Cortex of kidney (tissue), 1 donor: ENCODE results near the gene WRAP53.

Source experiments
- DNase-seq: peaks from one replicate; lab custom pipeline; 2025; lab: John Stamatoyannopoulos, UW

Gene WRAP53

DNA sequence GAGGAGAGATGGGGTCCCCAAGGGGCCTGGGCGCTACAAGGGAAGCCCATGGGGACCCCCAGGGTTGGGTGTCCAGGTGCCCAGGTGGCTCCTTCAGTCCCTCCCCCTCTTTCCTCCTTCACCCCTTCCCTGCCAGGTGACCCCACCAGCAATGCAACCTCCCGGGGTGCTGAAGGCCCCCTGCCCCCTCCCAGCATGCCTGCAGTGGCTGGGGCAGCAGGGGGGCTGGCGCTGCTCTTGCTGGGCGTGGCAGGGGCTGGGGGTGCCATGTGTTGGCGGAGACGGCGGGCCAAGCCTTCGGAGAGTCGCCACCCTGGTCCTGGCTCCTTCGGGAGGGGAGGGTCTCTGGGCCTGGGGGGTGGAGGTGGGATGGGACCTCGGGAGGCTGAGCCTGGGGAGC lies 20.8 kb downstream of the WRAP53 start:
- no peak for DNase-seq

DNA sequence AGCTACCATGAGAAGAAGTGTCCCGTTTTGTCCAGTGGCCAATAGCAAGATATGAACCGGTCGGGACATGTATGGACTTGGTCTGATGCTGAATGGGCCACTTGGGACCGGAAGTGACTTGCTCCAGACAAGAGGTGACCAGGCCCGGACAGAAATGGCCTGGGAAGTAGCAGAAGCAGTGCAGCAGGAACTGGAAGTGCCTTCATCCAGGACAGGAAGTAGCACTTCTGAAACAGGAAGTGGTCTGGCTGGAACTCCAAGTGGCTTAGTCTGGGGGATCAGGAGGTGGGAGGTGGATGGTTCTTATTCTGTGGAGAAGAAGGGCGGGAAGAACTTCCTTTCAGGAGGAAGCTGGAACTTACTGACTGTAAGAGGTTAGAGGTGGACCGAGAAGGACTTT lies 22.0 kb downstream of the WRAP53 start:
- DNase-seq = no peak

DNA sequence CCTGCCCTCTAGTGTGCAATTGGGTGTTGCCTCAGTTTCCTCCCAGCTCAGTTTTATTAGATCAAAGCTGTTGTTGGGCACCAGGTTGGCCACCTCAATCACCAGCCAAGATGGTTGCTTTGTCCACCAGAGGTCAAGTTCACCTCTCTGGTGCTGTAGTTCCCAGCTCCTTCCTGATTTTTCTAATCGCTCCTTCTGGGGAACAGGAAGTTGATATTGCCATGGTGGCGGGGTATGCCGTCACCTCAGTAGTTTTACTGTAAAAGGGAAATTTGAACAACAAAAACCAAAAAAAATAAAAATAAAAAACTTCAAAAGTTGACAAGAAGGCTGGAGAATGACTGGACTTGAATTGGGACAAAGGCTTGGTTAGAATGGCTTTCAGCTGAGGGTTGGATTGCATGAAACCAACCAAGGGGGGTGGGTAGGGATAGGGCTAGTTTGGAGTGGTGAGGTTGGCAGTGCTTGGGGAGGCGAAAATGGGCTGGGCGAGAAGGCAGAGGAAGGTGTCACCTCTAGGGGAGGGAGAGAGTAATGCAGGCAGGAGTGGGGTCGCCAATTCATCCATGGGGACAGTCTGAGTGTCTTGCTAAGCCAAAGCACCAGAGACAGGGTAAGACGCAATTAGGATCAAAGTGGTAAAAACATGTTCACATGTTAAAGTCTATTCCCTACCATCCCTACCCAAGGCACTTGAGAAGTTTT lies 22.9 kb downstream of the WRAP53 start:
- no peak for DNase-seq

DNA sequence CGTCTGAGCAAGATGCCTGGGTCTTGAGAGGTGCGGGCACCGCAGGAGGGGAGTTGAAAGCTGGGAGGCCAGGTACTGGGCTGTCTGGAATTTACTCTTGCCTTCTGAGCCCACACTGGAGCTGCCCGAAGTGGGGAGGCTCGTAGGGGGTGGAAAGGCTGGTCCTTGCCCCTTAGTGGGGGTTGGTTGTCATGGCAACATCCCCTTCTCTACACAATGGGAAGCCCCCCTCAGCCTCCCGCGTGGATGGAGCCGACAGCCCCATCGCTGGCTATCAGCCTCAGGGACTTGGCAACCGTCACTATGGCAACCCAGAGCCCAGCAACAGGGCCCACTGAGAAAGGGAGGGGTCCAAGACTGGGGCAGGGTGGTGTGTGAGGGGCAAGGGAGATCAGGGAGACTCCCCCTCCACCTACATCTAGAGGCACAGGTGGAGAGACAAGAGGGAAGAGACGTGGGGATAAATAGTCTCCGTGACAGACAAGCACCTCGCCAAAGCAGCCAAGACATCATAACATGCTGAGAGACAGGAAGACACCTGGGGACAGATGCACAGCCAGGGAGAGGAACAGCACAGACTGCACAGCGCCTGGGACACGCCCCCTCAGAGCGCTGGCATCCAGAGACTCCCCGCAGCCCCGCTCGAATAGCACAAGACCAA lies 24.0 kb downstream of the WRAP53 start:
- DNase-seq = no peak

DNA sequence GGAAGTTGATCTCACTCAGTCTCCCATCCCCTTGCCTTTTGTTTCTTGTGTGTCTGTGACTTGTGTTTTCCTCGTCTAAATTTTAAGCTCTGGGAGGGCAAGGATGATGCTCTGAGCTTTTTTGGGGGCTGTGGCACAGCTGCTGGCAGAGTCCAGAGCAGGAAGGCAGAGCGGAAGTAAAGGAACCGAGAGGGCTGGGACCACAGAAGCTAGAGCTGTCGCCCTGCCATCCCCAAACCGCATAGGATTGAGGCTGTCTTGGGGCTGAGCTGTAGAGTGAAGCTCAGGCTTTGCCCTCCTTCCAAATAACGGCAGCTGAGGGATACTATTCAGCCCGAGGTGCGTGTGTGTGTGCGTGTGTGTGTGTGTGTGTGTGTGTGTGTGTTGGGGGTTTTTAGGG lies 25.5 kb downstream of the WRAP53 start:
- DNase-seq = no peak

DNA sequence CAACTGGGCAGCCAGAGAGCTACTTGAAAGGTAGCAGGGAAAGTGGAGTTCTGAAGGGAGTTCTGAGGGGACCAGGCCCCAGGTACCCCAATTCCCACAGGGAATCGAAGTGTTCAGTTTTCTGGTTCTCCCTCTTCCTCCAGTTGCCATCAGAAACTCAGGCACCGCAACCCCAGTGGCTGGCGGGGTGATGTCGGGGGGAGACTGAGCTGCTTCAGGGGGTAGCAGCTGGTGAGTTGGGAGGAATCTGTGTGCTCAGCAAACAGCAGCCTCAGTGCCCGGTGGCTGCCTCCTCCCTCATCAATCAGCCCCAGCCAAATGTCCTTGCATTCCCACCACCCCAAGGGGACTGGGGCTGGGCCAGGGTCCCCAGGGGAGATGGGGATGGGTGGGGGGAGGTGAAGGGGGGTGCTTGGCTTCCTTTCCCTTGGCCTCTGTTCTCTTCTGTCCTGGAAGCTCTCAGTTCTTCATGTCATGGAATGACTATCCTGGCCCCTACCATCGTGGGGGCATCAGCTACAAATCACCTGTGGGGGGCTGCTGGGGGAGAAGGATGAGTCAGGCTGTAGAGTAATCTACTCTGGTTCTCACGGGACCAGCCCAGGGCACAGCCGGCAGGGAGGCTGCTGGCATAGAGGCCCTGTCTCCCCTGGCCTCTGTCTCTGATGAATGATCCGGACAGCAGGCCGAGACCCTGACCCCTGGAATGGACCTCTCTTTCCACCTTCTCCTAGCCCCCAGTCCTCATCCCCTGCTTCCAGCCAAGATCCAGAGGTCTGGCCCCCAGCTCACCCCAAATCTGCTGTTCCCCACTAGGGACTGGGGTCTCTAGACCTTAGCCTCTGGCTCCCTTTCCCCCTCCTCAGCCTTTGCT lies 26.7 kb downstream of the WRAP53 start:
- DNase-seq = no peak

DNA sequence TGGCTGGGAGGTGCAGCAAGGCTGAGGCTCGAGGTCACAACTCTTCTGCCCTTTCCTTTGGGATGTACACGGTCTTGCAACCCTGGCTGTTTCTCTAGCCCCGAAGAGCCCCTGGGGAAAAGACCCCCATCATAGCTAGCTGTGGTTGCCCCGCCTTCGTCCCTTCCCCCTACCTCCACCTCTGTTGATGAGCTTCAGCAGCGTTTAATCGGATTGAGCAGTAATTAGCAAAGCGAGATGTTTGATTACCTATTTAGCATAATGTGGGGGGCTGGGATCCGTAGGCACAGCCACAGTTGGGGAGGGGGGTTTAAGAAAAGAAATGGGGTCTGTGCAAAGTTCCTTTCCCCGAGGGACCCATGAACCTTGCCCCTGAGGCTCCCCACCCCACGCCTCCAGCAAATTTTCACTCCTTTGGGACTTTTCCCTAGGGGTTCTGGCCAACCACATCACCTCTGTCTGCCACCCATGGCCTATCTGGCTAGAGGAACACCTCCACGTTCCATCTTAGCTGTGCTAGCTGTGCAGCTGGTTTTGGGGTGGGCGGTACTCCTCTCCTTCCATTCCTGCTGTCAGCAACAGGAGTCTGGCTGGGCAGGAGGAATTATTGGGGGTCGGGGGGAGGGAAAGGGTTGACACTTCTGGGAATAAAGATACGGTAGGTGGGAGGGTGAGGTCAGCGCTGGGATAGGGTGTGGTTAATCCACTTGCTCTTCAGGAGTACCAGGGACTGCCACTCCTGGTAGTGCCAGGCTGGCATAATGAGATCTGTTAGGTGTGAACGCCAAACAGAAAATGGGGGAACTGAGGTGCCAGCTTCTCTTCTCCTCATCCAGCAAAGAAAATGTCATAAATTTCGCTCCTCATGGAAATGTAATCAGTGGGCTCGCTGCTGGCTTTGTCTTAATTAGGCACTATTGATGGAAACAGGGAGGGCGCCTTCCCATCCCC lies 27.9 kb downstream of the WRAP53 start:
- no peak for DNase-seq

DNA sequence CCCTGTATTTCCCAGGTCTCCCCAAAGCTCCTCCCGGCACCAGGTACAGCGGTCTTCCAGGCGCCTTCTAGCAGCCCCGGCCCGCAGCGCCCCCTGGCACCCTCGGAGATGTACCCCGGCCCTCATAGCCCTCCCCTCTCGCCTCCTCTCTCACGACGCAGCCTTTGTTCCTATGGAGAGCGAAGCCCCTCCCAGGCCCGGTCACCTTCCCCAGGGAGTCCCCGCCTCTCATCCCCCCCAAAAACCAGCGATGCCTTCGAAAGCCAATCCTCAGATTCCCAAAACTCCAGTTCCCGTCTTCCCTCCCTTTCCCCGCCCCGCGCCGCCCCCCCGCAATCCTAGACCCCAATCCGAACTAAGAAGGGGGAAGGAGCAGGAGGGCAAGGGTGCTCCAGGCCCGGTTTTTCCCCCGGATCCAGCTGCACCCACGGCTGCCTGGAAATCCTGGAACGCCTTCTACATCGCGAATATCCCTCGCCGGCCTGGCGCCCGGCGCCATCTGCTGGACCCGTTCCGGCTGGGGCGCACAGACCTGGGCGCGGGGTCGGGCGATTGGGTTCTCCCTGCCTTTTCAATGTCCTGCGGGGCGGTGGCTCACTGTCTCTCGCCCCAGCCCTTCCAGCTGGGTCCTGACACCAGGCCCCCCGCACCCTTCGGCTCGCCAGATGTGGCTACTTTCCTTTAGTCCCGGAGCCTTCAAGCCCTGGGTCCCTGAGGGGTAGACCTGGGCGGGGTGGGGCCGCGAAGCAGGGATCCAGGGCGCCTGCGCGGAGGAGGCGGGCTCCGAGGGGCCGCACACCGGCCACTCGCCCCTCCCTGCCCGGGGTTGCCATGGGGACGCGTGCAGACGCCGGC lies 28.9 kb downstream of the WRAP53 start, which contains the start of gene DNAH2:
Gene DNAH2, plus strand, starts transcription at position 844 of the 855 bp plus-strand sequence. CDS start 1,991 bp downstream, outside the sequence.
- no peak for DNase-seq

DNA sequence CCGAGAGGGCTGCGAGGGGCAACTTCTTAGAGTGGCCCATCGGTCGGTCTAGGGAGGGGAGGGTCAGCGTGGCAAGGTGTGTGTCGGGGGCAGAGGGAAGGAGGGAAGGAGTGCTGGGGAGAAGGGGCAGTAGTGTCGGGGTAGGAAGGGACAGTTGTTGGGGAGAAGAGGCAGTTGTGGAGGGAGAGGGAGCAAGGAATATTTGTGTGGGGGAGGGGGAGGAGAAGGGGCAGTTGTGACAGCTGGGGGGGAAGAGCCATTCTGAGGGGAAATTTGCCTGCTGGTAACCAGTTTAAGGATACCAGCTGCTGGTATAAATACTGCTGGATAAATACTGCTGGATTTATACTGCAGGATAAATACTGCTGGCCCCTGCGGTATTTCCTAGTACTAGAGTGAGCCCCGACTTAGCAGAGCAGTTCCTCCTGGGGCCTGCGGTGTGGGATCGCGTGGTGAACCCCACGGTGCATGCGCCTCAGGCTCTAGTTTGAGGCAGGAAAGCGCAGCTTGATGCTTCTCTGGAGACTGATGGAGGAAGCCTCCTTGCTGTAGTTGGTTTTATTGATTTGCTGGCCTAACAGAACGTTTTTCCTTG lies 29.6 kb downstream of the WRAP53 start:
- DNase-seq = no peak

DNA sequence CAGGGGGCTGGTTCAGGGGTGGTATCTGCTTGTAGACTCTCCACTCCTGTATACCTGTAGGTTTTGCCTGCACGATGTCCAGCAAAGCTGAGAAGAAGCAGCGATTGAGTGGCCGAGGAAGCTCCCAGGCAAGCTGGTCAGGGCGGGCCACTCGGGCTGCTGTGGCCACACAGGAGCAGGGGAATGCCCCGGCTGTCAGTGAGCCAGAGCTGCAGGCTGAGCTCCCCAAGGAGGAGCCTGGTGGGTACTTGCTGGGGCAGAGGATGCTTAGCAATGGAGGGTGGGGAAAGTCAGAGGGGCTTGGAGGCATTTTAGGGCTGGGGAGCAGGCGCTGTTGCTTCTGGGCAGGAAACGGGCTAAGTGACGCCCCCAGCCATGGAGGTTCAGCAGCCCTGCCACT lies 31.4 kb downstream of the WRAP53 start:
- no peak for DNase-seq

DNA sequence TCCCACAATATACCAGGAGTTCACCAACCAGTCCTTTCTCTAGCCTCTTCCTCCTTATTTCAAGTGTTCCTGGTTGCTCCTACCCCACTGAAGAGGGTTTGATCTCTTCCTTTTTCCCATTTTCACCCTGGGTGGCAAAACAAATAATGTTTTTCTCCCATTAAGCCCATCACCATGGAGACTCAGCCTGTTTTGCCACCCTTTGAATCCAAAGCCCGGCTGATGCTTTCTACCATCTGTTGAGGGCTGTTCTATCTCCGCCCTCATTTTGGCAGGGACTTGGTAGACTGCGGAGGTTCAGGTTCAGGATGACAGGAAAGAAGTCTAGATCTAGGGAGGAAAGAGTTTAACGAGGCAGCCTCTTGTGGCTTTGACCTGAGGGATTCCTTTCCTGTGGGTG lies 31.8 kb downstream of the WRAP53 start:
- no peak for DNase-seq

DNA sequence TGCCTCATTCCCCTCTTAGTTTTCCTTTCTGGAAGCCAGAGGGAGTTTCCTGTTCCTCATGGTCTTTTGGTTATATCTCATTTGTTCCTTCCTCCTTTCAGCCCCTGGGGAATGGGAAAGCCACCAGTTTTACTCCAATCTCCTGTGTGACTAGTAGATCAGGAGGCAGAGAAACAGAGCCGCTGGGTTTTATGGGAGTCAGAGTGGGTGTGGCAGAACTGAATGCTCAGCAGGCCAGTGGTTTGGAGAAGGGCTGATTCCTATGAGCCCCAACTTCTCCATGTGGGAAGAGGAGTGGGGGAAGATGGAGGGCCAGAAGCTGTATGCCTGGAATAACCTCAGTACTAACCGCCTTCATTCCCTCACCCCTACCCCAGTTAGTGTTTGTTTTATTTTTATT lies 33.3 kb downstream of the WRAP53 start:
- no peak for DNase-seq

DNA sequence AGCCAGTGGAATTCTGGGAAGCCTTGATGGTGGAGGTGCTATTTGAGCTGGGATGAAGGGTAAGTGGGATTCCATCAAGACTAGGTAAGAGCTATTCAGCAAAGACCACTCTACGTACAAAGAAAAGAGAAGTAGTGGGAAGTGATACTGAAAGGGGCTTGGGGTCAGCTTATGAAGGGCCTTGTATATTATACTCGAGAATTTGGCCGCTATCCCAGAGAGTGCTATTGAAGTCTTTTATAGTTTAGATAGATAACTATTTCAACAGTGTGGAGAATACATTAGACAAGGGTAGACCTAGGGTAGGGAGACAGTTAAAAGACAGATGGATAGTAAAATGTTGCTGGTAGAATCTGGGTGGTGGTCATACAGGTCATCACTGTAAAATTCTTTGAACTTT lies 39.6 kb downstream of the WRAP53 start:
- no peak for DNase-seq

DNA sequence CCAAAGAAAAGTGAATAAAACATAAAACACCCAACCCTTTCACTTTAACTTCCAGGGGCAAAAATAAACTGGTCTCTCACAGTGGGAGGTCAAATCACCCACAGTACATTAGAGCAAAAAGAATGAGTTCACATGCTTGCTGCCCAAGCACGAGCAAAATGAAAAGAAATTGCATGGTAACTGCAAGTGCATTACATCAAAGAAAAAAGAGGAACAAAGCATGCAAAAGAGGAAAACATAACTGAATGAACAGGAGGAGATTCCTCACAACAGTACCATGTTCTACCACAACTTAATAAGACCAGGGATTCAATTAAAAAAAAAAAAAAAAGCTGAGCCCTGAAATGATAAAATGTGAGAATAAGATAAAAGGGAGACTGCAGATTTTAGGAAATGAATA lies 41.5 kb downstream of the WRAP53 start:
- DNase-seq = no peak

DNA sequence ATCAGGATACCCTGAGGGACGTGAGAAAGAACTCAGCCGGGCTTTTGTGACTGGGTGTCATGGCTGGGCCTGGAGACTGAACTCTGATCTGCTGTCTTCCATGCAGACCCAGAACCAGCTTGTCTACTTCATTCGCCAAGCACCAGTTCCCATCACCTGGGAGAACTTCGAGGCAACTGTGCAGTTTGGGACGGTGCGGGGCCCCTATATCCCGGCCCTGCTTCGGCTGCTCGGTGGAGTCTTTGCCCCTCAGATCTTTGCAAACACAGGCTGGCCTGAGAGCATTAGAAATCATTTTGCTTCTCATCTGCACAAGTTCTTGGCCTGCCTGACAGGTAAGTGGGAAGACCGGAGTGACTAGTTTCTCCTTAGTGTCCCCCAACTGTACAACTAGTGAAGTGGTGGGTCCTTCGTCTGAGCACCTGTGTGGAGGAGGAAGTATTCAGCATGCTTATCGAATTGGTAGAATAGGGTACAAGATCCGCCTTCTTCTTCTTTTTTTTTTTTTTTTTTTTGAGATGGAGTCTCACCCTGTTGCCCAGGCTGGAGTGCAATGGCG lies 44.8 kb downstream of the WRAP53 start:
- no peak for DNase-seq

DNA sequence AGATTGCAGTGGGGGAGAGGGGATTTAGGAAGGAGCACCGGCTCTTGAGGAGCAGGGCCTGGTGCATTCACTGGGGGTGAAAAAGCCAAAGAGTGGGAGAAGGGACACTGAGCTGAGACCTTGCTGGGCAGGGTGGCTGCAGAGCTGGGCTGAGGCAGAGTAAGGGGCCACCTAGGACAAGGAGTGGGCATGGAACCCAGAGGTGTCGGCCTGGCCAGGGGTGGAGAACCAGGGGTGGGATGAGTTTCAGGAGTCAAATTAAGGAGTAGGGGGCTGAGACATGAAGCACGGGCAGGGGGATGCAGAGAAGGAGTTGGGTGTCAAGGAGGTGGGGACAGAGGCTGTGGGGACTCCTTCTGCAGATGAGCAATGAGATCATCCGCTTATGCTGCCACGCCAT lies 49.3 kb downstream of the WRAP53 start:
- DNase-seq = no peak

DNA sequence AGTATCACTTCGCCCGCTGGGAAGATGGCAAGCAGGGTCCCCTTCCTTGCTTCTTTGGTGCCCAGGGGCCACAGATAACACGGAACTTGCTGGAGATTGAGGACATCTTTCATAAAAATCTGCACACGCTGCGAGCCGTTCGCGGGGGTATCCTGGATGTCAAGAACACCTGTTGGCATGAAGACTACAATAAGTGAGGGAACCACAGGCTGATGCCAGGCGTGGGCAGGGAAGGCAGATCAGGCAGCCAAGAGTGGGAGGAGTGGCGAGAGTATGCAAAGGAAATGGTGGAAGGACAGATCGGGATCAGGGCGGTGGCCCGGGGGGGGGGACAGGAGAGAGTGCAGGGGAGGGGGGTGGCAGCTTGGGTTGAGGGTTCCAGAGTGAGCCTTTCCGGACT lies 51.5 kb downstream of the WRAP53 start:
- no peak for DNase-seq

DNA sequence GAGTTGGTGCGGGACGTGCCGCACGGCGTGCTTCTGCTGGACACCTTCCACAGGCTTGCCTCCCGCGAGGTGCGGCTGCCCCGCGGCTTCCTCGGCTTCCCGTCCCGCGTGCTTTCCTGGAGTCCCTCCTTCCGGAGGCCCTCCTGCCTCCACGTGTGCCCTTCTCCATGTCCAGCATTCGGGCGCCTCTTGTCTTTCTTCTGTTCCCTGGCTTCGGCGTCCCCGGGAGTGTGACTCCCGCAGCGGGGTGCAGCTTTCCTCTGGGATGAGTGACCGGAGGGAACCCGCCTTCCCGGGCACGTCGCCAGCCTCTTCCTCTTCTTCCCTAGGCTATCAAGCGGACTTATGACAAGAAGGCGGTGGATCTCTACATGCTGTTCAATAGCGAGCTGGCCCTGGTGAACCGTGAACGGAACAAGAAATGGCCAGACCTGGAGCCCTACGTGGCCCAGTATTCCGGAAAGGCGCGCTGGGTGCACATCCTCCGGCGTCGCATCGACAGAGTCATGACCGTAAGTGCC lies 52.3 kb downstream of the WRAP53 start:
- DNase-seq = no peak

DNA sequence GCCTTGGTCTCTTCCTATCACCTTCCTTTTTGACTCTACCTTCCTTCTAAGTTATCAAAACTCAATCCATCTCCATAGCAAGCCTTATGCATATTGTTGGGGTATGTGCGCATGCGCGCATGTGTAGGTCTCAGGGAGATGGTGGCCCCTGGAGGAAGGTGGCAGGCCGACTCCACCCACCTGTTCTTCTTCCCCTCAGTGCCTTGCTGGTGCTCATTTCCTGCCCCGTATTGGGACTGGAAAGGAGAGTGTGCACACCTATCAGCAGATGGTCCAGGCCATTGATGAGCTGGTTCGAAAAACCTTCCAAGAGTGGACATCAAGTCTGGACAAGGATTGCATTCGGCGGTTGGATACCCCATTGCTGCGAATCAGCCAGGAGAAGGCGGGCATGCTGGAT lies 54.5 kb downstream of the WRAP53 start:
- no peak for DNase-seq

DNA sequence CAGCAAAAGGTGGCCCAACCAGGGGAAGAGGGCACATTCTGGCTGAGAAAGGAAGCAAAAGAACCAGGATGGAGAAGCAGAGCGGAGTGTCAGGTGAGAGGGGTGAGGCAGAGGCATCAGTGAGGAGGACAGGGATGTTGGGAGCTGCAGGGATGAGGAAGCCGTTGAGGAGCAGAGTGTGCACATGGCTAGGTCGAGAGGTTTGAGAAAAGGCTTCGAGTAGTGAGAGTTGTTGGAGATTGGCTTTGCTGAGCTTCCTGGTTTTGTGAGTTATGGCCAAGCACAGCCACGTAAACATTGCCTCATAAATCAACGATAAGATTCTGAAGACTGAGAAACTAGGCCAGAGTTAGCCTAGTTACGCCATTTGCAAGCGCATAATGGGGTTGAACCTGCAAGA lies 56.1 kb downstream of the WRAP53 start:
- no peak for DNase-seq
